Neural cell (in vitro differentiated cells): Measurements from ENCODE around the gene NCOA3.

Source experiments
- CTCF ChIP-seq: fragments of 450-650 bp; IDR thresholded peaks from 2 replicates; pipeline ENCODE4 v1.5.1; 2014; ENCODE audit warnings: antibody characterized with exemption, mild to moderate bottlenecking, moderate library complexity; ENCODE audit not compliant: poor library complexity, severe bottlenecking
- EZH2 ChIP-seq: fragments of 200-600, 300-800 bp; shearing (Covaris generic), sonication (generic); IDR thresholded peaks from 2 replicates; pipeline ENCODE4 v1.6.1; 2014; ENCODE audit warnings: antibody characterized with exemption, low read length, borderline replicate concordance, mild to moderate bottlenecking; ENCODE audit not compliant: insufficient read depth, poor library complexity, severe bottlenecking

GRCh38 chr20:47479093-47479492 lies 22.6 kb upstream of the NCOA3 start:
- TF ChIP-seq CTCF (no peak), EZH2 (no peak)
